Endothelial cell of umbilical vein (primary cell): ENCODE results near the gene SPINT2. TPM values are rescaled to one million over a fixed set of nuclear protein-coding genes. Genes with fewer than 3 reads are reported as not detected.

Experiments used
- BruUV-seq: library from RNA; stranded (reverse); fragments of 400-500 nt; replicated peaks from 2 replicates; lab custom pipeline; 2021; lab: Mats Ljungman, UMichigan
- CTCF ChIA-PET: fragments of 300-600, 350-600 bp; sonication (Branson Sonifier 250); formaldehyde crosslinking; loops from one replicate; lab custom pipeline; 2021; ENCODE audit warnings: antibody characterized with exemption, inconsistent platforms; lab: Charles Lee
- POLR2A ChIA-PET: fragments of 300-600, 350-600 bp; sonication (Branson Sonifier 250); formaldehyde crosslinking; loops from one replicate; lab custom pipeline; 2021; ENCODE audit warnings: antibody characterized with exemption, inconsistent platforms; lab: Charles Lee
- DNase-seq: peaks from one replicate; pipeline ENCODE4 v3.0.0-alpha.2; 2011; ENCODE audit warnings: low read depth, low spot score
- FAIRE-seq: peaks from 2 replicates; lab custom pipeline; 2011; peaks lifted over from hg19 to GRCh38; lab: Jason Lieb, UNC
- H2AFZ ChIP-seq: 2 replicates; pipeline ENCODE4 v1.6.0; 2012; ENCODE audit warnings: low read depth, low read length, control low read depth, inconsistent platforms
- H3K27ac ChIP-seq: 2 replicates; pipeline ENCODE4 v1.5.1; 2011; ENCODE audit warnings: low read depth, mild to moderate bottlenecking, control low read depth, low read length, moderate library complexity; ENCODE audit not compliant: insufficient read depth
- H3K27me3 ChIP-seq, 2 experiments: 2 replicates each; pipeline versions ENCODE4 v1.6.0 to v1.6.1; 2011; ENCODE audit warnings: low read length in 2 of 2, mixed read lengths in 1 of 2; ENCODE audit not compliant: control insufficient read depth in 2 of 2, insufficient read depth in 2 of 2
- H3K36me3 ChIP-seq, 2 experiments: 2 replicates in 1 of 2; 3 replicates in 1 of 2; pipeline ENCODE4 v1.5.1; 2011; ENCODE audit warnings: low read length in 2 of 2, mild to moderate bottlenecking in 1 of 2, moderate library complexity in 1 of 2; ENCODE audit not compliant: control insufficient read depth in 2 of 2, insufficient read depth in 2 of 2; ENCODE audit errors: extremely low read depth in 1 of 2
- H3K4me1 ChIP-seq: 3 replicates; pipeline ENCODE4 v1.5.1; 2011; ENCODE audit warnings: mild to moderate bottlenecking, low read length; ENCODE audit not compliant: control insufficient read depth, insufficient read depth; ENCODE audit errors: extremely low read depth
- H3K4me2 ChIP-seq: 2 replicates; pipeline ENCODE4 v1.6.1; 2011; ENCODE audit warnings: low read length, control low read depth, mixed read lengths; ENCODE audit not compliant: insufficient read depth
- H3K4me3 ChIP-seq, 3 experiments: fragments of 200-600 bp in 1 of 3; sonication (generic), shearing (Covaris generic) in 1 of 3; replicated peaks in 1 of 3; 2 replicates each; pipeline ENCODE4 v1.5.1; 2011 to 2016; ENCODE audit warnings: control low read depth in 3 of 3, low read length in 3 of 3, mild to moderate bottlenecking in 2 of 3, inconsistent platforms in 1 of 3, low read depth in 1 of 3, moderate library complexity in 1 of 3; ENCODE audit not compliant: insufficient read depth in 1 of 3
- H3K79me2 ChIP-seq: 2 replicates; pipeline ENCODE4 v1.6.0; 2012; ENCODE audit warnings: low read length, inconsistent platforms; ENCODE audit not compliant: control insufficient read depth, insufficient read depth
- H3K9ac ChIP-seq: replicated peaks from 2 replicates; pipeline ENCODE3; 2011; ENCODE audit warnings: low read length, control low read depth; ENCODE audit not compliant: insufficient read depth; ENCODE audit errors: extremely low read depth
- H3K9me1 ChIP-seq: replicated peaks from 3 replicates; pipeline ENCODE4 v1.6.0; 2011; ENCODE audit warnings: mild to moderate bottlenecking, low read length; ENCODE audit not compliant: control insufficient read depth, insufficient read depth; ENCODE audit errors: extremely low read depth
- H3K9me3 ChIP-seq: replicated peaks from 2 replicates; pipeline ENCODE4 v1.5.1; 2012; ENCODE audit warnings: low read length, inconsistent platforms; ENCODE audit not compliant: control insufficient read depth, insufficient read depth
- H4K20me1 ChIP-seq: replicated peaks from 2 replicates; pipeline ENCODE3; 2011; ENCODE audit warnings: mild to moderate bottlenecking, low read length; ENCODE audit not compliant: control insufficient read depth, insufficient read depth; ENCODE audit errors: extremely low read depth
- EZH2 ChIP-seq: IDR thresholded peaks from 2 replicates; pipeline ENCODE4 v1.6.1; 2012; ENCODE audit warnings: borderline replicate concordance, low read depth, mild to moderate bottlenecking, moderate library complexity, low read length, inconsistent platforms; ENCODE audit not compliant: severe bottlenecking
- FOS ChIP-seq: IDR thresholded peaks from 2 replicates; pipeline ENCODE4 v1.6.1; 2011; ENCODE audit warnings: mild to moderate bottlenecking, low read length, moderate library complexity, borderline replicate concordance; ENCODE audit not compliant: insufficient read depth
- MYC ChIP-seq: IDR thresholded peaks from one replicate; pipeline ENCODE4 v1.6.1; 2011; ENCODE audit warnings: mild to moderate bottlenecking, low read depth, low read length
- POLR2AphosphoS5 ChIP-seq: IDR thresholded peaks from 2 replicates; pipeline ENCODE4 v1.6.1; 2012; ENCODE audit warnings: low read depth, mild to moderate bottlenecking, control low read depth, low read length, moderate library complexity; ENCODE audit not compliant: insufficient read depth
- dilution Hi-C: fragments of 300-500 bp; cut with MboI; formaldehyde crosslinking; loops from one replicate; pipeline ENCODE4 v1.15.0; 2019; ENCODE audit warnings: low sequenced_read_pairs; ENCODE audit not compliant: extremely low pct_ligation_motif_present
- intact Hi-C: fragments of 100-400 bp; cut with micrococcal nuclease; formaldehyde crosslinking; loops from one replicate; pipeline ENCODE4 v1.10.0; 2022
- polyA plus RNA-seq, 4 experiments: library from polyadenylated mRNA; depleted of rRNA in 3 of 4; stranded (reverse) in 3 of 4; unstranded in 1 of 4; fragments of >200 nt; gene quantifications; 2 replicates each; pipeline versions ENCODE4 v1.2.1 to v1.2.3, GENCODE V29; 2011 to 2012; ENCODE audit warnings: missing spikeins in 1 of 4
- total RNA-seq: library from RNA; stranded (reverse); gene quantifications from 2 replicates; pipeline ENCODE4 v1.2.3, GENCODE V29; 2021

Gene SPINT2
- total and polyA plus RNA-seq, 2 donors (not counting 3 experiments of a cell fraction or from before 2014, with no cell fraction given), result 28.9 to 46.6 TPM

DNA sequence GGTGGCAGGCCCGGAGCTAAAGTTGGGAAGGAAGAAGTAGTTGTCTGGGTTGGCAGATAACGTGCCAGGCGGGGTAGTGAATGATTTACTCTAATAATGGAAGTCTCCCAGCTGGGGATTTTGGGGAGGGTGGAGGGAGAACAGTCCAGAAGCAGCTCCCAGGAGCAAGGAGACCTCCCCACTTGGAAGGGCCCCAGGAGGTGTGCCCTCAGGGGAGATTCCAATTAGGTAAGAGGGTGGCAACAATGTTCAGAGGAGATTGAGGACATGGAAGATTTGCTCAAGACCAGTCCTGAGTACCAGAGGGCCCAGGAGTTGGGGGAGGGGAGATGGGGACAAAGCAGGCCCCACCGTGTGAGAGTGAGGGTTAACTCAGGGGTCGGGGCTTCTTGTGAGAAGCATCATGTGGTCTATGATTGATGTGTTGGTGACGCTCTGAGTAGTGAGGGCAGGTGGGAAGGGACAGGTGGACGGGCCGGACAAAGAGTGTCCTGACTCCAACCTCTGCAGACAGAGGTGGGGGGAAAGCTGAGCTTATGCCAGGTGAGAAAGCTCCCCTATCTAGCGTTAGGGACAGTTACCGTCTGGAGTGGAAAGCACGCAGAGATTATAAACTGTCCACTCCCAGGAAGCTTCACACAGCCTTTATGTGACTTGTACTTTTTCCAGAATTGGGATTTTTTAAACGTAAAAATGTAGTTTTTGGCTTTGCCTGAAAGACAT lies 3.5 kb downstream of the SPINT2 start:
- Histone ChIP-seq H3K4me1 (peaks cover 25% of the 10 kb centered on the region), H3K4me3 (no peak overlapping the region), H3K79me2 (no peaks in the 10 kb centered on the region), H3K4me2 (no peak overlapping the region), H4K20me1 (no peaks in the 10 kb centered on the region), H3K27me3 (no peaks in the 10 kb centered on the region), H3K9me3 (no peaks in the 10 kb centered on the region), H3K27ac (no peak overlapping the region), H2AFZ (no peak overlapping the region), H3K9ac (no peak overlapping the region), H3K36me3 (no peaks in the 10 kb centered on the region), H3K9me1 (no peaks in the 10 kb centered on the region)
- intact Hi-C loops (loop anchor here (1.0 kb wide), 1 partner anchor 10 kb away; no protein-coding TSS in a partner anchor), dilution Hi-C loops (no loop called here)
- no peak for DNase-seq
- ChIA-PET POLR2A (no interaction called here), CTCF (interaction anchor here (1.2 kb wide), 1 partner anchor 33 kb away, joined by 4 read pairs; no protein-coding TSS in a partner anchor)
- BruUV-seq, result no TSS peak
- no peak for FAIRE-seq
- TF ChIP-seq FOS, result no peak
- TF ChIP-seq EZH2, result no peak

DNA sequence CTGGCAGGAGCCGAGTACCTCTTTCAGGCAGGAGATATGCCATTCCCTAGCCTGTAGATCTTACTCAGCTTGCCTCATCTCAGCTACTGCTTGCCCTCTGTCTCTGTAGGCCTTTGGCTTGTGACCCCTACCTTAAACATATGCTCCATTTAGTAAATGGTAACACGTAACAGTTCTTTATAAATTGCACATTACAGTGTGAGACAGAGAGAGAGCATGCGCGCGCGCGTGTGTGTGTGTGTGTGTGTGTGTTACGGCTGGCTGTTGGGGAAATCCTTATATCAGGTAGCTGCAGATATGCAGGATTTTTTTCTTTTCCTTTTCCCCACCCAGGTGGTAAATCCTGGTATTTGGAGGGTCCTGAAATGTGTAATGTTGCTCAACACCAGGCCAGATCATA lies 4.2 kb downstream of the SPINT2 start:
- no TSS peak for BruUV-seq
- Histone ChIP-seq H3K4me2 (no peak overlapping the region), H3K9me1 (no peaks in the 10 kb centered on the region), H3K4me1 (peaks cover 25% of the 10 kb centered on the region), H2AFZ (no peak overlapping the region), H4K20me1 (no peaks in the 10 kb centered on the region), H3K36me3 (no peaks in the 10 kb centered on the region), H3K27me3 (no peaks in the 10 kb centered on the region), H3K4me3 (no peak overlapping the region), H3K27ac (no peak overlapping the region), H3K79me2 (no peaks in the 10 kb centered on the region), H3K9me3 (no peaks in the 10 kb centered on the region), H3K9ac (no peak overlapping the region)
- ChIA-PET CTCF (no interaction called here), POLR2A (no interaction called here)
- FAIRE-seq (no peak), DNase-seq (no peak)
- intact Hi-C loops (no loop called here), dilution Hi-C loops (no loop called here)
- TF ChIP-seq MYC (no peak), FOS (no peak), POLR2AphosphoS5 (no peak)
